NCI-H2196 treated with DMSO at 0.1 percent for 48 hours (cell line): ENCODE results near the gene TCHH.
"Not testable (repeated sequence)": the region's sequence is repeated elsewhere in the genome, so short reads cannot be mapped to it uniquely, and the experiment has no call there.

Source experiments
- DNase-seq: peaks from one replicate; lab custom pipeline; 2025; ENCODE audit not compliant: unreplicated experiment; lab: John Stamatoyannopoulos, UW

The TCHH gene

GRCh38 chr1:152115344-152115743 lies at the start of gene TCHH:
Gene TCHH, minus strand, starts transcription at chr1:152115444. Its CDS starts 1,364 bp downstream, at chr1:152114080.
- DNase-seq = no peak

- DNase-seq = no peak
Observed at GRCh38 chr1:152164517-152165136, 49.4 kb upstream of the TCHH start.

- no peak for DNase-seq
Observed at GRCh38 chr1:152162792-152163463, 47.7 kb upstream of the TCHH start.

GRCh38 chr1:152160576-152160975 lies 45.3 kb upstream of the TCHH start:
- DNase-seq = no peak

- no peak for DNase-seq
Observed at GRCh38 chr1:152159144-152159543, 43.9 kb upstream of the TCHH start, which contains the start of gene RPTN. Gene RPTN, minus strand, starts transcription at chr1:152159228. Its CDS starts 1,339 bp downstream, at chr1:152157889.

- no peak for DNase-seq
Observed at GRCh38 chr1:152153996-152154395, 38.8 kb upstream of the TCHH start.

- no peak for DNase-seq
Observed at GRCh38 chr1:152151646-152152045, 36.4 kb upstream of the TCHH start.

GRCh38 chr1:152148981-152149380 lies 33.7 kb upstream of the TCHH start:
- no peak for DNase-seq

GRCh38 chr1:152148051-152148450 lies 32.8 kb upstream of the TCHH start:
- DNase-seq = no peak

- no peak for DNase-seq
Observed at GRCh38 chr1:152145769-152146168, 30.5 kb upstream of the TCHH start.

- not testable (repeated sequence) for DNase-seq
Observed at GRCh38 chr1:152144674-152145183, 29.5 kb upstream of the TCHH start.

GRCh38 chr1:152143150-152143887 lies 28.1 kb upstream of the TCHH start:
- DNase-seq = no peak

- DNase-seq = no peak
Observed at GRCh38 chr1:152141971-152142584, 26.8 kb upstream of the TCHH start.

- no peak for DNase-seq
Observed at GRCh38 chr1:152137215-152137614, 22.0 kb upstream of the TCHH start.

GRCh38 chr1:152130186-152130585 lies 14.9 kb upstream of the TCHH start:
- DNase-seq = no peak

GRCh38 chr1:152127673-152128072 lies 12.4 kb upstream of the TCHH start:
- DNase-seq = no peak

GRCh38 chr1:152125834-152126443 lies 10.7 kb upstream of the TCHH start:
- DNase-seq = no peak

- no peak for DNase-seq
Observed at GRCh38 chr1:152118915-152119314, 3.7 kb upstream of the TCHH start.

- DNase-seq = no peak
Observed at GRCh38 chr1:152112885-152113432, 2.3 kb downstream of the TCHH start.

GRCh38 chr1:152112101-152112884 lies 3.0 kb downstream of the TCHH start:
- DNase-seq = no peak
